HepG2 (cell line): ENCODE measurements around the gene DLX3. TPM values are rescaled to one million over a fixed set of nuclear protein-coding genes. Genes with fewer than 3 reads are reported as not detected.
A peak's percentile ranks its signal among the peaks of the same experiment; 100 is the strongest.

Experiments
- GABPA ChIP-seq, 2 experiments: IDR thresholded peaks; 2 replicates each; pipeline ENCODE4 v1.6.1; 2011 to 2016; ENCODE audit warnings: low read depth in 2 of 2, low read length in 1 of 2, missing biosample characterization in 1 of 2, missing genetic modification characterization in 1 of 2
- HOXA7 ChIP-seq: sonication (generic); formaldehyde crosslinking; IDR thresholded peaks from 2 replicates; pipeline ENCODE4 v1.8.1; 2022; ENCODE audit warnings: mild to moderate bottlenecking, missing genetic modification reagents, moderate library complexity
- NFE2L1 ChIP-seq: sonication (generic); formaldehyde crosslinking; IDR thresholded peaks from 2 replicates; pipeline ENCODE4 v1.4.0; 2020; ENCODE audit warnings: missing genetic modification reagents, mild to moderate bottlenecking, borderline replicate concordance
- NFRKB ChIP-seq: fragments of 450-650 bp; IDR thresholded peaks from 2 replicates; pipeline ENCODE4 v1.6.1; 2017
- NR2F6 ChIP-seq, 2 experiments: IDR thresholded peaks; 2 replicates each; pipeline ENCODE4 v1.6.1; 2016; ENCODE audit warnings: antibody characterized with exemption in 1 of 2, mild to moderate bottlenecking in 1 of 2
- SSRP1 ChIP-seq: IDR thresholded peaks from 2 replicates; pipeline ENCODE4 v1.6.1; 2016; ENCODE audit warnings: control low read depth
- ZNF230 ChIP-seq: sonication (generic); formaldehyde crosslinking; IDR thresholded peaks from 2 replicates; pipeline ENCODE4 v1.4.0; 2020; ENCODE audit warnings: mild to moderate bottlenecking, missing genetic modification reagents
- ZNF235 ChIP-seq: sonication (generic); formaldehyde crosslinking; IDR thresholded peaks from 2 replicates; pipeline ENCODE4 v1.8.1; 2023; ENCODE audit warnings: mild to moderate bottlenecking, missing genetic modification reagents, borderline replicate concordance
- ZNF543 ChIP-seq: sonication (generic); formaldehyde crosslinking; IDR thresholded peaks from 2 replicates; pipeline ENCODE4 v1.4.0; 2020; ENCODE audit warnings: mild to moderate bottlenecking, missing genetic modification reagents
- ZNF747 ChIP-seq: sonication (generic); formaldehyde crosslinking; IDR thresholded peaks from 2 replicates; pipeline ENCODE4 v1.8.1; 2023; ENCODE audit warnings: missing genetic modification reagents, mild to moderate bottlenecking, borderline replicate concordance
- polyA plus RNA-seq, 8 experiments: library from polyadenylated mRNA; depleted of rRNA in 3 of 8; stranded (reverse) in 7 of 8; unstranded in 1 of 8; fragments of >200 nt; fragmentation: Illumina TruSeq in 4 of 8; extraction: Trizol in 4 of 8; gene quantifications; 2 replicates each; pipeline versions ENCODE4 v1.2.1 to v1.2.3, GENCODE V29; 2011 to 2016; ENCODE audit warnings: low read depth in 4 of 8, missing spikeins in 1 of 8, mixed read lengths in 1 of 8; ENCODE audit not compliant: insufficient read depth in 1 of 8
- total RNA-seq, 5 experiments: library from RNA; depleted of rRNA; stranded (reverse); fragments of >200 nt; fragmentation: Illumina TruSeq; extraction: Trizol; gene quantifications; 2 replicates each; pipeline ENCODE4 v1.2.3, GENCODE V29; 2016; ENCODE audit warnings: low read depth in 1 of 5
- TF ChIP-seq, protein P1 (sequence below): sonication (generic); formaldehyde crosslinking; IDR thresholded peaks from 2 replicates; pipeline ENCODE4 v1.4.0; 2020; ENCODE audit warnings: mild to moderate bottlenecking, missing genetic modification reagents
- TF ChIP-seq, protein P2 (sequence below): fragments of 450-650 bp; IDR thresholded peaks from 2 replicates; pipeline ENCODE4 v1.6.1; 2017
- TF ChIP-seq, protein P3 (sequence below): IDR thresholded peaks from 2 replicates; pipeline ENCODE4 v1.6.1; 2018; ENCODE audit warnings: missing genetic modification reagents

The DLX3 gene
- total and polyA plus RNA-seq, 2 of the 13 experiments (the other 11 are each of a cell fraction or from before 2014, with no cell fraction given), result 0.03 TPM; not detected in 1

DNA sequence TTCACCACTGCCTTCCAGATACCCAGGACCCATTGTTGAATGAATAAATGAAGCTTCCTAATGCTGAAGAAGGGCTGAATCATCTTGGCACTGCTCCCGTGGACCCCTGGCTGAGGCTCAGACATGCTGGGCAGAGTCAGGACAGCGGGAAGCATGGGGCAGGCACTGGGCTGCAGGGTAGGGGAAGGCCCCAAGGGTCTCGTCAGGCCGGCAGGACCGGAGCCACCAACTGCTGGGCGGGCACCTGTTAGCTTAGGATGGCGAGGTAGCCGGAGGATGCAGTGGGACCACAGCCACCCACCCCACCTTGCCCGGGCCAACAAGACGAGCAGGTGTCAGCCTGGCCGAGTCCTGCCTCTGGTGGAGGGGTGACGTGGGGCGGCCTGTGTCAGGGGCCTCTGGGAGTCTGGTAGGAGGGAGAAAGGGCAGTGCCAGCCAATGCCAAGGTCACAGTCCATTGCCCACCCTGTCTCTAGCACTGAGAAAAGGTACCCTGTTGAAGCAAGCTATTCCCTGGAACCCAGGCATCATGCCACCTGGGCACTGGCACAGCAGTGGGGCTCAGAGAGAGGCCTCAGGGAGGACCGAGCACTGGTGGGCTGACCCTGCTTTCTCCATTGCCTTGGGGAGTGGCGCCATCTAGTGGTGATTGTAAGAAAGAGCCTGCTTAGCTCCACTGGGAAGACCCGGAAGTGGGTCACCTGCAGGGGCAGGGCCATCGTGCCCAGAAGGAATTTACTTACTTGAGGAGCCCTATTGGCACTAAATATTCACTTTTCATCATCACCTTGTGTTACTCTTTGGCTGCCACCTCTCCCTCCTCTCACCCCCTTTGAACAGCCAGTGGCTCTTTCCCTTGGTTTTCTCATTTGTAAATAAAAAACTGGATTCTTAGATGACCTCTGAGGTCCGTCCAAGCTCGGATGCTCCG is 3.0 kb upstream of the DLX3 start (continued):
- no peak for TF ChIP-seq ZNF235 (CRISPR knock-in tag)
- 0 out of 2 replicates have a peak, but pooled peaks have one; percentile 68 for TF ChIP-seq ZNF230 (CRISPR knock-in tag)
- TF ChIP-seq ZNF543, result peak; percentile 60
- TF ChIP-seq, protein P1, sequence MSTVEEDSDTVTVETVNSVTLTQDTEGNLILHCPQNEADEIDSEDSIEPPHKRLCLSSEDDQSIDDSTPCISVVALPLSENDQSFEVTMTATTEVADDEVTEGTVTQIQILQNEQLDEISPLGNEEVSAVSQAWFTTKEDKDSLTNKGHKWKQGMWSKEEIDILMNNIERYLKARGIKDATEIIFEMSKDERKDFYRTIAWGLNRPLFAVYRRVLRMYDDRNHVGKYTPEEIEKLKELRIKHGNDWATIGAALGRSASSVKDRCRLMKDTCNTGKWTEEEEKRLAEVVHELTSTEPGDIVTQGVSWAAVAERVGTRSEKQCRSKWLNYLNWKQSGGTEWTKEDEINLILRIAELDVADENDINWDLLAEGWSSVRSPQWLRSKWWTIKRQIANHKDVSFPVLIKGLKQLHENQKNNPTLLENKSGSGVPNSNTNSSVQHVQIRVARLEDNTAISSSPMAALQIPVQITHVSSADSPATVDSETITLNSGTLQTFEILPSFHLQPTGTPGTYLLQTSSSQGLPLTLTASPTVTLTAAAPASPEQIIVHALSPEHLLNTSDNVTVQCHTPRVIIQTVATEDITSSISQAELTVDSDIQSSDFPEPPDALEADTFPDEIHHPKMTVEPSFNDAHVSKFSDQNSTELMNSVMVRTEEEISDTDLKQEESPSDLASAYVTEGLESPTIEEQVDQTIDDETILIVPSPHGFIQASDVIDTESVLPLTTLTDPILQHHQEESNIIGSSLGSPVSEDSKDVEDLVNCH (CRISPR knock-in tag), result no peak
- 0 out of 2 replicates have a peak, but pooled peaks have one; percentile 73 for TF ChIP-seq HOXA7 (CRISPR knock-in tag)
- no peak for TF ChIP-seq NFE2L1
- TF ChIP-seq, protein P2, sequence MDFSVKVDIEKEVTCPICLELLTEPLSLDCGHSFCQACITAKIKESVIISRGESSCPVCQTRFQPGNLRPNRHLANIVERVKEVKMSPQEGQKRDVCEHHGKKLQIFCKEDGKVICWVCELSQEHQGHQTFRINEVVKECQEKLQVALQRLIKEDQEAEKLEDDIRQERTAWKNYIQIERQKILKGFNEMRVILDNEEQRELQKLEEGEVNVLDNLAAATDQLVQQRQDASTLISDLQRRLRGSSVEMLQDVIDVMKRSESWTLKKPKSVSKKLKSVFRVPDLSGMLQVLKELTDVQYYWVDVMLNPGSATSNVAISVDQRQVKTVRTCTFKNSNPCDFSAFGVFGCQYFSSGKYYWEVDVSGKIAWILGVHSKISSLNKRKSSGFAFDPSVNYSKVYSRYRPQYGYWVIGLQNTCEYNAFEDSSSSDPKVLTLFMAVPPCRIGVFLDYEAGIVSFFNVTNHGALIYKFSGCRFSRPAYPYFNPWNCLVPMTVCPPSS, result no peak
- no peak for TF ChIP-seq NFRKB
- TF ChIP-seq, protein P3, sequence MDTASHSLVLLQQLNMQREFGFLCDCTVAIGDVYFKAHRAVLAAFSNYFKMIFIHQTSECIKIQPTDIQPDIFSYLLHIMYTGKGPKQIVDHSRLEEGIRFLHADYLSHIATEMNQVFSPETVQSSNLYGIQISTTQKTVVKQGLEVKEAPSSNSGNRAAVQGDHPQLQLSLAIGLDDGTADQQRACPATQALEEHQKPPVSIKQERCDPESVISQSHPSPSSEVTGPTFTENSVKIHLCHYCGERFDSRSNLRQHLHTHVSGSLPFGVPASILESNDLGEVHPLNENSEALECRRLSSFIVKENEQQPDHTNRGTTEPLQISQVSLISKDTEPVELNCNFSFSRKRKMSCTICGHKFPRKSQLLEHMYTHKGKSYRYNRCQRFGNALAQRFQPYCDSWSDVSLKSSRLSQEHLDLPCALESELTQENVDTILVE (CRISPR knock-in tag), result 0 out of 2 replicates have a peak, but pooled peaks have one; percentile 32
- no peak for TF ChIP-seq ZNF747 (CRISPR knock-in tag)
- TF ChIP-seq NR2F6 (IDR thresholded peaks at IDR 0.05), result peak; percentile 57
- TF ChIP-seq NR2F6 (CRISPR knock-in tag; IDR thresholded peaks at IDR 0.05), result peak; percentile 64; the same call in 1 of the 2 replicates
- no peak for TF ChIP-seq GABPA (IDR thresholded peaks at IDR 0.05; ENCODE audit: low read depth, low read length)
- TF ChIP-seq GABPA (CRISPR knock-in tag; IDR thresholded peaks at IDR 0.05; ENCODE audit: low read depth), result peak; percentile 78
- no peak for TF ChIP-seq SSRP1 (CRISPR knock-in tag)
